Suprapubic skin (tissue), 4 donors: Measurements from ENCODE around the gene FNIP1.

Experiments used
- EP300 ChIP-seq: sonication (generic); formaldehyde crosslinking; IDR thresholded peaks from one replicate; pipeline ENCODE4 v1.6.1; 2017; ENCODE audit warnings: antibody characterized with exemption
- POLR2A ChIP-seq, 2 donors: fragments of 450-650 bp; IDR thresholded peaks; one replicate each; pipeline ENCODE4 v1.6.1; 2017; ENCODE audit warnings: antibody characterized with exemption in 2 of 2, mild to moderate bottlenecking in 2 of 2, moderate library complexity in 2 of 2
- POLR2AphosphoS5 ChIP-seq, 3 donors: sonication (generic); formaldehyde crosslinking; IDR thresholded peaks; one replicate each; pipeline ENCODE4 v1.6.1; 2017; ENCODE audit warnings: antibody characterized with exemption in 3 of 3
- TF ChIP-seq, protein P1 (sequence below), 2 donors: fragments of 200-600 bp in 1 of 2; fragments of 450-650 bp in 1 of 2; sonication (generic) in 1 of 2; IDR thresholded peaks; one replicate each; pipeline ENCODE4 v1.5.1; 2016 to 2019; ENCODE audit warnings: antibody characterized with exemption in 2 of 2, mild to moderate bottlenecking in 1 of 2, moderate library complexity in 1 of 2

GRCh38 chr5:131644370-131644769 is 152.4 kb downstream of the FNIP1 start:
- TF ChIP-seq, protein P1, sequence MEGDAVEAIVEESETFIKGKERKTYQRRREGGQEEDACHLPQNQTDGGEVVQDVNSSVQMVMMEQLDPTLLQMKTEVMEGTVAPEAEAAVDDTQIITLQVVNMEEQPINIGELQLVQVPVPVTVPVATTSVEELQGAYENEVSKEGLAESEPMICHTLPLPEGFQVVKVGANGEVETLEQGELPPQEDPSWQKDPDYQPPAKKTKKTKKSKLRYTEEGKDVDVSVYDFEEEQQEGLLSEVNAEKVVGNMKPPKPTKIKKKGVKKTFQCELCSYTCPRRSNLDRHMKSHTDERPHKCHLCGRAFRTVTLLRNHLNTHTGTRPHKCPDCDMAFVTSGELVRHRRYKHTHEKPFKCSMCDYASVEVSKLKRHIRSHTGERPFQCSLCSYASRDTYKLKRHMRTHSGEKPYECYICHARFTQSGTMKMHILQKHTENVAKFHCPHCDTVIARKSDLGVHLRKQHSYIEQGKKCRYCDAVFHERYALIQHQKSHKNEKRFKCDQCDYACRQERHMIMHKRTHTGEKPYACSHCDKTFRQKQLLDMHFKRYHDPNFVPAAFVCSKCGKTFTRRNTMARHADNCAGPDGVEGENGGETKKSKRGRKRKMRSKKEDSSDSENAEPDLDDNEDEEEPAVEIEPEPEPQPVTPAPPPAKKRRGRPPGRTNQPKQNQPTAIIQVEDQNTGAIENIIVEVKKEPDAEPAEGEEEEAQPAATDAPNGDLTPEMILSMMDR (IDR thresholded peaks at IDR 0.05): no peak
- TF ChIP-seq POLR2A (IDR thresholded peaks at IDR 0.05): no peak
- TF ChIP-seq POLR2AphosphoS5 (IDR thresholded peaks at IDR 0.05): no peak
- no peak for TF ChIP-seq EP300
